ENCODE results near the gene DEGS2. TPM values are rescaled to one million over a fixed set of nuclear protein-coding genes. Genes with fewer than 3 reads are reported as not detected.
A peak's percentile ranks its signal among the peaks of the same experiment; 100 is the strongest.

DEGS2 gene
- total and polyA plus RNA-seq, 3 donors from 2014 or later, result 3.3 to 5.9 (median 3.9) TPM

DNA sequence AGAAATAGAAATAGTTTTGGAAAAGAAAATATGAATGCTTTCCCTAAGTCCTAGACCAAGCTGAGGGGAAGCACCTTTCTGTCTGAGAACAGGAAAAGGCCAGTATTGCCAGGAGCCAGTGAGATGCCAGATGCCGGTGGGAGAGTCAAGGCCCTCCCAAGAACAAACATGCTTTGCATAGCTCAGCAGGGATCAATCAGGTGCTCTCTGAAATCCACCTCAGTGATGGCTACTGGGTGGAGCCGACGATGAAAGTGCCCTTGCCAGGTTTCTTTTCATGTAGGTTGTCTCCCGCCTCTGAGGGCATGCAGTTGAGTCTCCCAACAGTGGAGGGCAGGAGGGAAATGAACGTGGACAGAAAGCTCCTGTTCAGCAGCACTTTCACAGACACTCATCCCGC, 28.3 kb downstream of the DEGS2 start:
- Histone ChIP-seq H3K4me3 (no peak overlapping the region), H3K27me3 (no peaks in the 10 kb centered on the region), H3K36me3 (ENCODE audit: low read depth, missing control alignments) (no peaks in the 10 kb centered on the region), H3K4me1 (peaks cover 11% of the 10 kb centered on the region), H3K27ac (no peak overlapping the region), H3K9me3 (no peaks in the 10 kb centered on the region)
- DNase-seq, result no peak
- WGBS, 2 donors, result 89 to 91% methylated on average over 6 of the region's 6 CpGs
- intact Hi-C loops (cut with DNase I; ENCODE audit: low total_unique reads), result no loop called here
- TF ChIP-seq POLR2A (IDR thresholded peaks at IDR 0.05) (no peak), CTCF (IDR thresholded peaks at IDR 0.05) (no peak)

- Histone ChIP-seq H3K36me3 (ENCODE audit: low read depth, missing control alignments) (no peaks in the 10 kb centered on the region), H3K27ac (no peak overlapping the region), H3K4me1 (peaks cover 11% of the 10 kb centered on the region), H3K27me3 (no peaks in the 10 kb centered on the region), H3K9me3 (no peaks in the 10 kb centered on the region), H3K4me3 (no peak overlapping the region)
- intact Hi-C loops (cut with DNase I; ENCODE audit: low total_unique reads), result no loop called here
- DNase-seq, result no peak
- TF ChIP-seq POLR2A (IDR thresholded peaks at IDR 0.05) (no peak), CTCF (IDR thresholded peaks at IDR 0.05) (no peak)
- 92 to 98% methylated on average over 8 to 11 of the region's 11 CpGs for WGBS, 2 donors
Measured at GRCh38 chr14:100130521-100130920, 28.9 kb downstream of the DEGS2 start.

GRCh38 chr14:100129161-100129589, 30.3 kb downstream of the DEGS2 start:
- TF ChIP-seq POLR2A (IDR thresholded peaks at IDR 0.05) (no peak), CTCF (IDR thresholded peaks at IDR 0.05) (no peak)
- 51 to 69% methylated on average over 7 of the region's 7 CpGs for WGBS, 2 donors
- H3K4me3 ChIP-seq, result no peak overlapping the region
- no peaks in the 10 kb centered on the region for H3K36me3 ChIP-seq (ENCODE audit: low read depth, missing control alignments)
- H3K9me3 ChIP-seq, result no peaks in the 10 kb centered on the region
- intact Hi-C loops (cut with DNase I; ENCODE audit: low total_unique reads), result no loop called here
- no peaks in the 10 kb centered on the region for H3K27me3 ChIP-seq
- no peak for DNase-seq
- peaks cover 11% of the 10 kb centered on the region for H3K4me1 ChIP-seq
- H3K27ac ChIP-seq, result no peak overlapping the region

DNA sequence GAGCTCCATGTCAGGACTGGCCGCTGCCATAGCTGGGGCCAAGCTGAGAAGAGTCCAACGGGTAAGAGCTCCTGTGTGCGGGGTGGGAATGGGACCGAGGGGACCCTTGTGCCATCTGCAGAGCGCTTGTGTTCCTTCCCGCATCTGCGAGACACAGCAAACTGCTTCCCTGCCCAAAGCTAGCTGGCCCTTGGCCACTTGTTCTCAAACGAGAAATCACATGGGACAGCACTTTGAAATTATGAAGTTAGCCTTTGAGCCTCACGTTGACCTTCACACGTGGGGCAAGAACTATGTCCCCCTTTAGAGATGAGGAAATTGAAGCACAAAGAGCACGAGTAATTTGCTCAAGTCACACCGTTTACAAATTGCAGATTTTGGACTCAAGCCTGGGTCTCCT, 30.8 kb downstream of the DEGS2 start:
- intact Hi-C loops (cut with DNase I; ENCODE audit: low total_unique reads), result no loop called here
- no peak overlapping the region for H3K4me3 ChIP-seq
- no peak for TF ChIP-seq POLR2A (IDR thresholded peaks at IDR 0.05)
- TF ChIP-seq CTCF (IDR thresholded peaks at IDR 0.05), result no peak
- H3K27me3 ChIP-seq, result no peaks in the 10 kb centered on the region
- H3K36me3 ChIP-seq (ENCODE audit: low read depth, missing control alignments), result no peaks in the 10 kb centered on the region
- no peaks in the 10 kb centered on the region for H3K9me3 ChIP-seq
- peaks cover 11% of the 10 kb centered on the region for H3K4me1 ChIP-seq
- peak; percentile 27 for DNase-seq
- WGBS, 2 donors, result 61 to 64% methylated on average over 12 of the region's 12 CpGs
- H3K27ac ChIP-seq, result no peak overlapping the region

DNA sequence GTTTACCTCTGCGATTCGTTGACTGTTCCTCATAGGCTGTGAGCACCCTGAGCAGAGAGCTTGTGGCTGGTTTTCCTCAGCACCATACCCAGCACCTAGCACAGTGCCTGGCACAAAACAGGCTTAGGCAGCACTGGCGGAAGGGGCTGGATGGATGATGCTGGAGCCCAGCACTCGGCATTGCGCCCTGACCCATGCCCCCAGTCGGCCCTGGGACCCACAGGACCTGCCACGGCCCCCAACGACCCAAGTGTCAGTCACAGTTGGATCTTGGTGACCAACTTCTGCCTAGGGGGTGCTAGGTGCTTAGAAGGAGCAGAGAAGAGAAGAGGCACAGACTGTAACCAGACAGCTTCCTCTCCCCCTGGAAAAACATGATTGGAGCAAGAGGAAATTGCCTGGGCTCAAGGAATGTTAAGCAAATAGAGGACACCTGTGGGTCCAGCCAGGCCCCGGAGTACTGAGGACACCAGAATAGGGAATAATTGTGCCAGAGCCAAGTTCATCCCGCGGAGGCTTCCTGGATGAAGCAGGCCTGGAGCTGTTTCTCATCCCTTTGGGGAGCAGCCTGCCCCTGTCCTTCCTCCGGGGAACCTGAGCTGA, 31.5 kb downstream of the DEGS2 start:
- Histone ChIP-seq H3K4me1 (peaks cover 11% of the 10 kb centered on the region), H3K27me3 (no peaks in the 10 kb centered on the region), H3K36me3 (ENCODE audit: low read depth, missing control alignments) (no peaks in the 10 kb centered on the region), H3K9me3 (no peaks in the 10 kb centered on the region), H3K27ac (no peak overlapping the region), H3K4me3 (no peak overlapping the region)
- intact Hi-C loops (cut with DNase I; ENCODE audit: low total_unique reads), result no loop called here
- TF ChIP-seq CTCF (IDR thresholded peaks at IDR 0.05) (no peak), POLR2A (IDR thresholded peaks at IDR 0.05) (no peak)
- DNase-seq, result no peak
- 81 to 94% methylated on average over 7 to 12 of the region's 12 CpGs for WGBS, 2 donors

Measured in testis (tissue), 3 donors.